Ascending aorta (tissue), 2 donors: ENCODE results near the gene ARFGAP2. TPM values are rescaled to one million over a fixed set of nuclear protein-coding genes. Genes with fewer than 3 reads are reported as not detected.

Experiments used
- DNase-seq, 2 donors: peaks; one replicate each; pipeline ENCODE4 v3.0.0-alpha.2; 2019; ENCODE audit warnings: low spot score in 2 of 2
- H3K27ac ChIP-seq, 2 donors: fragments of 200-600 bp; sonication (generic); one replicate each; pipeline ENCODE4 v1.5.1; 2016 to 2017; ENCODE audit warnings: mild to moderate bottlenecking in 1 of 2
- H3K27me3 ChIP-seq: fragments of 200-600 bp; sonication (generic); one replicate; pipeline ENCODE4 v1.5.1; 2017
- H3K36me3 ChIP-seq, 2 donors: fragments of 200-600 bp; sonication (generic); one replicate each; pipeline ENCODE4 v1.5.1; 2016
- H3K4me1 ChIP-seq, 2 donors: fragments of 200-600 bp; sonication (generic); one replicate each; pipeline ENCODE4 v1.5.1; 2016 to 2017; ENCODE audit warnings: mild to moderate bottlenecking in 1 of 2
- H3K4me3 ChIP-seq, 2 donors: fragments of 200-600 bp; sonication (generic); one replicate each; pipeline ENCODE4 v1.5.1; 2016 to 2017; ENCODE audit warnings: mild to moderate bottlenecking in 1 of 2
- H3K9me3 ChIP-seq, 2 donors: fragments of 200-600 bp; sonication (generic); one replicate each; pipeline ENCODE4 v1.5.1; 2016
- CTCF ChIP-seq, 3 experiments: fragments of 200-600 bp in 2 of 3; fragments of 450-650 bp in 1 of 3; sonication (generic) in 2 of 3; IDR thresholded peaks; one replicate each; pipeline ENCODE4 v1.5.1; 2016 to 2019; ENCODE audit warnings: antibody characterized with exemption in 3 of 3, mild to moderate bottlenecking in 1 of 3, moderate library complexity in 1 of 3
- intact Hi-C: fragments of 100-400 bp; cut with DNase I; formaldehyde crosslinking; loops from one replicate; pipeline ENCODE4 v1.15.1; 2023
- total RNA-seq: library from RNA; depleted of rRNA; stranded (reverse); fragments of >200 nt; gene quantifications from one replicate; pipeline ENCODE4 v1.1.0, GENCODE V29; 2016

ARFGAP2 gene
- total RNA-seq, 1 donor from 2014 or later, result 66.1 TPM

- no peak overlapping the region for H3K4me3 ChIP-seq
These were observed 6.6 kb upstream of the ARFGAP2 start for GRCh38 chr11:47183031-47183856.

DNA sequence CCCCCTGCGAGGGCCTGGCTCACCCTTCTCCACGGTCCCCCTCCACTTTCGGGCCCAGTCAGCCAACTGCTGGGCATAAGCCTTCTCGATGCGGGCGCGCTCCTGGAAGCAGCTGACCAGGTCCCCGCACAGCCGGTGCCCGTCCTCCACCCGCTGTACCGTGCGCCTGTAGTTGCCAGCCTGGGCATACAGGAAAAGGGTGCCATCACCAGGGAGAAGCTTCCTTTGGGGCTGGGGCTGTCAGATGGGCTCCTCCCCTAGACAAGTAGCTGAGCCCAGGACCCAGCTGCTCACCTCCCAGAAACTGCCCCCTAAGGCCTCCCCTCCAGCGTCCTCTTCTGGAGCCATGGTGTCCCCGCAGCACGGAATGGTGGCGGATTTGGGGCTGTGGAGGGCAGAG lies 5.7 kb upstream of the ARFGAP2 start:
- DNase-seq, result no peak
- Histone ChIP-seq H3K9me3 (no peaks in the 10 kb centered on the region), H3K27me3 (no peaks in the 10 kb centered on the region), H3K4me3 (no peak overlapping the region), H3K27ac (peak overlapping the region in 1 of 2 donors; percentile 95), H3K4me1 (peaks cover 8 to 26% of the 10 kb centered on the region in 2 donors), H3K36me3 (peaks cover 12 to 22% of the 10 kb centered on the region in 2 donors)
- intact Hi-C loops, result loop anchor here (10.0 kb wide), 2 partner anchors 462 to 1338 kb away; partner anchors contain the start of genes CRY2 and MTCH2
- TF ChIP-seq CTCF (IDR thresholded peaks at IDR 0.05), result no peak

More at GRCh38 chr11:47183031-47183856, 6.6 kb upstream of the ARFGAP2 start:
- intact Hi-C loops, result loop anchor here (10.0 kb wide), 2 partner anchors 462 to 1338 kb away; partner anchors contain the start of genes CRY2 and MTCH2
- no peak for DNase-seq
- H3K36me3 ChIP-seq, result peaks cover 12 to 22% of the 10 kb centered on the region in 2 donors
- no peaks in the 10 kb centered on the region for H3K9me3 ChIP-seq
- peak overlapping the region; percentile 93 to 95 for H3K27ac ChIP-seq
- no peak for TF ChIP-seq CTCF (IDR thresholded peaks at IDR 0.05)
- H3K4me1 ChIP-seq, result peaks cover 0 to 25% of the 10 kb centered on the region in 2 donors
- H3K27me3 ChIP-seq, result no peaks in the 10 kb centered on the region

- no peak for DNase-seq
- H3K27me3 ChIP-seq, result no peaks in the 10 kb centered on the region
- no peak for TF ChIP-seq CTCF (IDR thresholded peaks at IDR 0.05)
- no peaks in the 10 kb centered on the region for H3K9me3 ChIP-seq
- peaks cover 8 to 24% of the 10 kb centered on the region in 2 donors for H3K4me1 ChIP-seq
- H3K36me3 ChIP-seq, result peaks cover 12 to 22% of the 10 kb centered on the region in 2 donors
- intact Hi-C loops, result loop anchor here (10.0 kb wide), 2 partner anchors 464 to 1336 kb away; partner anchors contain the start of genes CRY2 and MTCH2
- H3K27ac ChIP-seq, result no peak overlapping the region
- H3K4me3 ChIP-seq, result no peak overlapping the region
These were observed 4.6 kb upstream of the ARFGAP2 start for GRCh38 chr11:47181271-47181670.

DNA sequence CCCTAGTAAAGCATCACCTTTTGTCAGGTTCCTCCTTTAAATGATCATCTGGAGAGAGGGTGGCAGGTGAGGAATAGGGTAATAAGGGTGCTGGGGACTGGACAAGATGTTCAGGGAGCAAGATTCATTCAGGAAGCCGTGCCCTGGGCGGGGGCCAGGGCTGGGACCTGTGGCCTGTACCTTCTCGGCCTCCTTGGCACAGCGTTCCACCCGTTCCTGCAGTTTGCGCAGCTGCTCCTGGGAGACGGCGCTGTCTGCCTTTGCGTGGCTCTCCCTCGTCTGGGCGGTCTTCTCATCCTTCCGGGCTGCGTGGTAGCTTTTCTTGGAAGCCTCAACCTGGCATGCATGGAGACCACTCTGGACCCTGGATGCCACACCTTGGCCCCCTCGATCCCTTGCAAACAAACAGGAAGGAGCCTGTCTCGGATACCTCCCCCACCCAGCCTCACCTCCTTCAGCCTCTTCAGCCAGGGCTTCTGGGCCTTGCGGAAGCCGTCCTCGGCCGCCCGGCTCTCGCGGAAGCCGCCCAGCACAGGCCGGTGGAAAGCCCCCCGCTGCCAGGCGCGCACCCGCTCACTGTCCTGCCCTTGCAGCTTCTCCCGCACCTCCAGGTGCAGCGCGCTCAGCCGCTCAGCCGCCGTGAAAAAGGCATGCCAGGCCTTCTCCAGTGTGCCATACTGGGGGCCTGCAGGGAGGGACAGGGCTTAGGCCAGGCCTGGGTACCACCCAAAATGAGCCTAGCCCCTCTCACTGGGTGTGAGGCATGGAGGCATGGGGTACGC lies 3.5 kb upstream of the ARFGAP2 start:
- Histone ChIP-seq H3K27me3 (no peaks in the 10 kb centered on the region), H3K9me3 (no peaks in the 10 kb centered on the region), H3K27ac (no peak overlapping the region), H3K4me3 (no peak overlapping the region), H3K4me1 (peaks cover 15 to 28% of the 10 kb centered on the region in 2 donors), H3K36me3 (peaks cover 12 to 25% of the 10 kb centered on the region in 2 donors)
- DNase-seq, result no peak
- TF ChIP-seq CTCF (IDR thresholded peaks at IDR 0.05), result no peak
- intact Hi-C loops, result loop anchor here (10.0 kb wide), 2 partner anchors 465 to 1335 kb away; partner anchors contain the start of genes CRY2 and MTCH2

DNA sequence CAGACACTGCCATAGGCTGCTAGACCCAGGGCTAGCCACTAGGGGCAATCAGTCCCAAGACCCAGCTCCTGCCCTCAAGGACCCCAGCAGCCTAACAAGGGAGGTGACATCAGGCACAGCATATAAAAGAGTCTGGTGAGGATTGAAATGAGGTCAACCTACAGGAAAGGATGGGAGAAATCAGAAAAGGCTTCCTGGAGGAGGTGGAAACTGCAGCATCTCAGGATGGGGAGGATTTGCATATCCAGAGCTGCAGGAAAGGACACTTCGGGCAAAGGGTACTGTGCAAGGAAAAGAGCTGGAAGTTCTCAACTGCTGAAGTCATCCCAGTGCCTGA lies 2.9 kb upstream of the ARFGAP2 start:
- H3K27ac ChIP-seq, result no peak overlapping the region
- no peaks in the 10 kb centered on the region for H3K27me3 ChIP-seq
- peaks cover 13 to 30% of the 10 kb centered on the region in 2 donors for H3K36me3 ChIP-seq
- no peak for DNase-seq
- intact Hi-C loops, result loop anchor here (5.0 kb wide), 1 partner anchor 248 kb away; the partner anchor contains the start of gene PSMC3
- H3K4me1 ChIP-seq, result peaks cover 15 to 30% of the 10 kb centered on the region in 2 donors
- no peaks in the 10 kb centered on the region for H3K9me3 ChIP-seq
- peak in 2 of 3 experiments; percentile 16 to 23 for TF ChIP-seq CTCF (IDR thresholded peaks at IDR 0.05)
- H3K4me3 ChIP-seq, result no peak overlapping the region
